Measurements from ENCODE around the gene CNTLN.

- TF ChIP-seq CTCF (IDR thresholded peaks at IDR 0.05) (no peak), POLR2AphosphoS5 (IDR thresholded peaks at IDR 0.05) (no peak)
Observed at GRCh38 chr9:17342696-17343095, 207.9 kb downstream of the CNTLN start.

Measured in transverse colon (tissue), 4 donors.